Measurements from ENCODE around the gene ANO3.

ANO3 gene

DNA sequence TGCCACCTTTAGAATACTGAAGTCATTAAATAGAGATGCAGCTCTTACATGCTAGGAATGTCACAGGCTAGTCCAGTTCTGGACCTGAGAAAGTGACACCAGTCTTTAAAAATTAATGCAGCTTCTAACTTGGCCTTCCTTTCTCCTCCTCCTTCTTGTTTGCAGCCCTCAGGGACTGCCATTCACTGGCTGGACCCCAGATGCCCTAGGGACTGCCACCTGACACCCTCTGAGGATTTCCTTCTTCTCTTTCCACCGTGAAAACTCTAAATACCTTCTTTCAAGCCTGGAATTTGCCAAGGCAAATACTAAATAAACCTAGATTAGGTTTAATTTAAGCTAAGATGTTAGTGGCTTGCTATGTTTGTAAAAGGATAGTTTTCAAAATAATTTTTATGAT, 161.7 kb downstream of the ANO3 start:
- DNase-seq (ENCODE audit: low spot score), result no peak

DNA sequence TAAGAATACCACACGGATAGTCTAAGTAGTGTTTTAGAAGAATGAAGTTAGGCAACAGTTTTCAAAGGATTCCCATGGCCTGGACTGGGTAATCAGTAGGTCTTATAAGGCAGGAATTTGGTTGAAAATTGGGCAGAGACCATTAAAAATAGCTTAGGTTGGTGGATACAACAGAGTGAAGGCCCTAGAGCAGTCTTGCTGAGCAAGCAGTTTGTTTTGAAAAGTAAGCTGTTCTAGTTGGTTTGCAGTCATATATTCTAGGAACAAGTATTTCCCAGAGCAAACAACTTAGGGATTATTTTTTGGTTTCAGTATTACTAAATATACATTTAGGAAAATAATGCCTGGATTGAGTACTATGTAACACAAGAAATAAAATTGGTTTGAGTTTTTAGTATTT, 175.3 kb downstream of the ANO3 start:
- DNase-seq (ENCODE audit: low spot score), result no peak

DNA sequence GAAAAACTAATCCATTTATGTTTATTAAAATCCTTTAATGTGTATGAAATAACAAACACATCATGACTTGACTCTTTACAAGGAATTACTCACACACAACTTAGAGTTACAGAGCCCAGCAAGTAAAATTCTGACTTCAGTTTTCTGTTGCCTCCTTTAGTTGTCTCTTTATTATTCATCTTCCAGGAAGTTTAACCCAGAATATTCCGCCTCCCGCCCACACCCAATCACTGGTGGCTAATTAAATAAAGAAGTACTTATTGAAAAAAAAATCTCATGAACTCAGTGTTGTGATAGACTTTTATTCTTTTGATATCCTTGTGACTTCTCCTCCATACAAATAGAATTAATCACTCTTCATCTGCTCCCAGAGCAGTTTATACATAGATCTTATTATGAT, 178.2 kb downstream of the ANO3 start:
- DNase-seq (ENCODE audit: low spot score), result no peak

DNA sequence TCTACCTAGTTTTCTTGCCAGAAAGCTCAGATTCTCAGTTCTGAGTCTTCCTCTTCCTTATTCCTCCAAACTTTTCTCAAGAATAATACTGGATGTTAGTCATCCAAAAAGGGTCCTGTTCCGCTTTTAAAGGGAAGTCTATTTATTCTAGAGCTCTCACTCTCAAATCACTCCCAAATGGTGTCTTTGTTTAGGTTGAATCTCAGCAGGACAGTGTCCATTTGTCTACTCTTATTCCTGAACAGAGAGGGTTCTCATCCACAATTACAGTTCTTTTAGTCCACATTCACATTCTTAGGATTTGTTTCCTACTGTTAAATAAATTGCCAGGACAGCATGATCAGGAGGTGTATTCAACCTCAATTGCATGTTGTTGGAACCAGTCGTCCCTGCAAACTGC, 178.8 kb downstream of the ANO3 start:
- no peak for DNase-seq (ENCODE audit: low spot score)

DNA sequence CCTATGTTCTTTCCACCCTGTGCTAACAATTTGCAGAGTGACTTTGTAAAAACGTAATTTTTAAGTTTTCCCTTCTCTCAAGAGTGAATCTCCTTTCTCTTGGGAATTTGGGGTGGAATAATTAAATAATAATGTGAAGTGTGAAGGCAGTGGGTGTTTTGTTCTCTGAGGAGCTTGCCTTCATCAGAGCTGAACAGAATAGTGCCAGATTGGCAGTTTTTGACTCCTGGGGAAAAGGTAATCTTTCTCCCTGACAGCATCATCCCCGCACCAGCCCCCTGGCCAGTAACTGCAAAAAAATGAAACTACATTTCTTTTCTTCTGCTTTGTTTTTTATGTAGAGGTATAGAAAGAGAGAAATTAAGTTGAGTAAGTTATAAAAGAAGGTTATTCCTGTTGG, 180.3 kb downstream of the ANO3 start:
- no peak for DNase-seq (ENCODE audit: low spot score)

DNA sequence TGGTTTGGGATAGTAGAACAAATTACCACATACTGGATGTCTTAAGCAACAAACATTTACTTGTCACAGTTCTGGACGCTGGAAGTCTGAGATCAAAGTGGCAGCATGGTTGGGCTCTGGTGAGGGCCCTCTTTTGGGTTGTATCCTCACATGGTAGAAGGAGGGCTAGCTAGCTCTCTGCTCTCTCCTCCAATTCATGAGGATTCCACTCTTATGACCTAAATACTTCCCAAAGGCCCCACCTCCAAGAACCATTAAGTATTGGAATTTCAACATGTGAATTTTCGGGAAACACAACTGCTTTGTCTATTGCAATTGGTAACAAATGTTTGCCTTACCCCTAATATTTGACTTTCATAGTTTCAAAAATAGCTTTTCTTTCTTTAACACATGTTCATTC, 187.5 kb downstream of the ANO3 start:
- DNase-seq (ENCODE audit: low spot score), result no peak

DNA sequence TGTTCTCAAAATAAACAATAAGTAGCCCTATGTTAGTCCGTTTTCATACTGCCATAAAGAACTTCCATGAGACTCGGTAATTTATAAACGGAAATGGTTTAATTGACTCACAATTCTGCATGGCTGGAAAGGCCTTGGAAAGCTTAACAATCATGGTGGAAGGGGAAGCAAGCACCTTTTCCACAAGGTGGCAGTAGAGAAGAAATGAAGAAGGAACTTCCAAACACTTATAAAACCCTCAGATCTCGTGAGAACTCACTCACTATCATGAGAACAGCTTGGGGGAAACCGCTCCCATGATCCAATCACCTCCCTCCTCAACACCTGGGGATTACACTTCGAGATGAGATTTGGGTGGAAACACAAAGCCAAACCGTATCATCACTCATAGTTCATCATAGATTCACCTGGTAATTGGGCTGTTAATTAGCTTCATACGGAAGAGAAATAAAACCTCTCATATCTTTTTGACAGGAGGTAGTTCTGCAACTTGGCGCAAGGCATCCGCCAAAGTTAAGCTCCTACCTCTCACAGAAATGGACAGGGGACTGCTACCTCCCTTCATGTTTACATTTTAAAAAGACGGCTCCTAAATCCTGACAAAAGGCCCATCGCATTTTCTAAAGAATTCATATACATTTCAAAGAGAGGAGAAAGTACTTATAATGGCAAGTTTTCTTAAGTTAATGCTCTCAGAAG, 191.1 kb downstream of the ANO3 start:
- no peak for DNase-seq (ENCODE audit: low spot score)

DNA sequence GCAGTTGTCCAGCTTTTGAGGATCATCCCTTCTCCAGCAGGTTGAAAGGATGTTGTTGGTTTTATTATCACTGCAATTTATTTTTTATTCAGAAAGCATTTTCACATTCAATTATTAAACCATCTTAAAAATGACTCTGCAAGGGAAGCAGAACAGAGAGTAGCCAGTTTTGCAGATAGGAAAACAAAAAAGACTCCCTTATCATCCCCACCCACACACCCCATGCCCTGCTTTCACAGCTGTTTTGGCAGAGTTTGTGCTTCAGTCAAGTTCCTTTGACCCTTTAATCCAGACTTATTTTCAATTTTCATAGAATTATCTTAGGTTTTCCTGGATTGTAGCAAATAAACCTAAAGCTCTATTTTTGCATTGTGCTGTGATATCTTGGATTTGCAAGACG, 195.8 kb downstream of the ANO3 start:
- DNase-seq (ENCODE audit: low spot score), result no peak

DNA sequence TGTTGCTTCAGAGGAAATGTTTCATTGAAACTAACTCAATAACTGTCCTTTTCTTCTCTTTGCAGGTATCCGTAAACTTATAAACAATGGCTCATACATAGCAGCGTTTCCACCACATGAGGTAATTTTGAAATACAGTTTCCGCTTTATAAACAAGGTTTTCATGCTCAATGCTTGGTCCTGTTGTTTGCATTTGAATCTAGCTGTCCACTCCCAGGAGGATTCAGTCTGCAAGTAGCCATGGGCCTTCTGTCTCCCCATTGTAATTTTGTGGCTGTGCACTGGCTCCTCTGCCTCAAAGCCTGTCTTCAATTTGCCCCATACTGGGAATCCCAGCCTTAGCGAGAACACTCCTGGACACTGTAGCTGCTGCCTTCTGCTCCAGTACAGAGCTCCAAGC, 205.4 kb downstream of the ANO3 start:
- DNase-seq (ENCODE audit: low spot score), result no peak

DNA sequence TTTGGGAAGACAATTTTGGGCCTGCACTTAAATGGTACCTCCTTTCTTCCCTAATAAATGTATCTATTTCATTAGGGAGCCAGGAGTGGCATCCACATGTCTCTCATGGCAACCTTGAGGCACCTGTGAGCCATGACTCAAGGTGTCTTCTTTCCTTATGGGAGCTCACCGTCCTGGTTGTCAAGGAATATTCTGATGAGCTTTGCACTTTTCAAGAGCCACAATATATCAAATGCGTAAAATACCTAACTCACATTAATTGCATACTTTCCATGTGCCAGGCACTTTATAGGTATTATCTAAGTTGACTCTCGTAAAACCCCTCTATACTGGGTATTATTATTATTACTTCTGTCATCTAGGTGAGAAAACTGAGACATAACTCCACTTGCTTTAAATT, 207.6 kb downstream of the ANO3 start:
- DNase-seq (ENCODE audit: low spot score), result no peak

DNA sequence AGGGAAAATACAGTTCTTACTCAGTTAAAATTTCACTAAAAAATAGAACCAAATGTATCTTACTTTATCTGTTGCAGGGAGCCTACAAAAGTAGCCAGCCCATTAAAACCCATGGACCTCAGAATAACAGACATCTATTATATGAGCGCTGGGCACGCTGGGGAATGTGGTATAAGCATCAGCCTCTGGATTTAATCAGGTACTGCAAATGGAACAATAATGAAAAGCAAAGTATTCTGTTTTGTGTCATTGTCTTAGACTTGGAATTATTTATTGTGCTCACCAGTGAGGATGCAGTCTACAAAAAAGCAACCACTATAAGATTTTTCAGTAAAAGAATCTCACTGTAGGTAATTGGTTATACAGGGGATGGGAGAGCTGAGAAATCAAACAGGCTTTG, 209.9 kb downstream of the ANO3 start:
- no peak for DNase-seq (ENCODE audit: low spot score)

DNA sequence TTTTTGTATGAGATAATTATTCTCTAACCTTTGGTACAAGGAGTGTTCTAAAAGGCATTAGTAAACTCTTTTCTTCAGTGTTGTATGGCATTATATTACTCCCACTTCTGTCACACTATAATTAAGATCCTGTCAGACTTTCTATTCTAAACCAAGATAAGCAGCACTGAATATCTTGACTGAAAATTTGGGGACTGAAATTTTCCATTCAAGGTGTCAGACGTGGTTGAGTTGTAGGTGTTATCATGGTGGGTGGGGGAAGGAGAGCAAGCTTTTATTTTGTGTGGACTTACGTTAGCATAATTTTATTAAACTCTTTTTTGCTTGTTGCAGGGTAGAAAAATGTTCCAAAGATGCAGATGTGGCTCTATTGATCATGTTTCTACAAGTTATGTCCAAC, 217.2 kb downstream of the ANO3 start:
- no peak for DNase-seq (ENCODE audit: low spot score)

DNA sequence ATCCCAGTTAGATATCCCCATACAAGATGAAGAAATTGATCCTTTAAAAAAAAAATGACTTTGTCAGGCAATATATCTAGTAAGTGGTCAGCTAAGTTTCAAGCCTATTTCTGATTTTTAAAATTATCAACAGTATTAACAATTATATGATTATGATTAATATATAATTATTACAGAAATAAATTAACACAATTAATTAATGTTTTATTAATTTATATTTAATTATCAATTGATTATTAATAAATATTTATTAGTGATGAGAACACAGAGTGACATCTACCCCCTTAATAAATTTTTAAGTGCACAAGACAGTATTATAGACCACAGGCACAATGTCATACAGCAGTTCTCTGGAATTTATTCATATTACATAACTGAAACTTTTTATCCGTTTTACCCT, 218.1 kb downstream of the ANO3 start:
- DNase-seq (ENCODE audit: low spot score), result no peak

DNA sequence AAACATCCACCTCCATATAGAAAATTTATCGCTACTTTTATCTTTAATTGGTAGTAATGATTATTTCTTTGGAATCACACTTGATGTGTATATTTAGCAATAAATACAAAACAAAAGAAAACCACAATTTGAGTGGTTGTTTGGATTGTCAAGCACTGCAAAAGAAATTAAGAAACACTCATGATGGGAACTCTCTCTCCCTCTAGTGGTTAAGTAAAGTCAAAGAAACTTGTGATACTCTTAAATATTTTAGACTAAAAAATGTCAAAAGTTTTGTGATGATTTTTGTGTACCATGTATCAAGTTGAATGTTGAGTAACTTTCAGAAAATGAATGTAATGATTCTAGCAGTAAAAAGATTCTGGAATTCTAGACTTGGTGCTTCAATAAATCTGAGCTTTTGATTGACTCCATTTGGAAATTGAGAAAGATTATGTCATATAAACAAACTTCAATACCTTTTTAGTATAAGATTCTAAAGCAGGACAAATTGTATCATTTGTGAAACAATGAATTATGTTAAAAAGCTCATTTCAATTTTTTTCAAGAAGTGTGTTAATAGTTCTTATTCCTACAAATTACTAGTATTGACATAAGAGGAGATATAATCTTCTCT, 219.4 kb downstream of the ANO3 start:
- no peak for DNase-seq (ENCODE audit: low spot score)

DNA sequence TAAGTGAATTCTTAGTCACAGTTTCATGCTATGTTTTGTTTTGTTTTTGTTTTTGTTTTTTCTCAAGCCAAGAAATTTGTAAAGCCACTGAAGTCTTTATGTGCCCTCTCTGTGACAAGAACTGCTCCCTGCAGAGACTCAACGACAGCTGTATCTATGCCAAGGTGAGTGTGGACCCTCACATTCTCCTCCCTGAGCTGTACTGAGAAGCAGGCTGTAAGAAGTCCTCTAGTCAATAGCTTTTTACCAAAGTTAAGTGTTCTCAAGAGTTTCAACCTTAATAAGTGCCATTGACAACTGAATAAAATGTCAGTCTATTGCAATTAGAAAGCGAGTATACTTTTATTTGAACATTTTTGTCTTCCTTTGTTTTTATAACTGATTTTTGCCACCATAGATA, 221.3 kb downstream of the ANO3 start:
- no peak for DNase-seq (ENCODE audit: low spot score)

DNA sequence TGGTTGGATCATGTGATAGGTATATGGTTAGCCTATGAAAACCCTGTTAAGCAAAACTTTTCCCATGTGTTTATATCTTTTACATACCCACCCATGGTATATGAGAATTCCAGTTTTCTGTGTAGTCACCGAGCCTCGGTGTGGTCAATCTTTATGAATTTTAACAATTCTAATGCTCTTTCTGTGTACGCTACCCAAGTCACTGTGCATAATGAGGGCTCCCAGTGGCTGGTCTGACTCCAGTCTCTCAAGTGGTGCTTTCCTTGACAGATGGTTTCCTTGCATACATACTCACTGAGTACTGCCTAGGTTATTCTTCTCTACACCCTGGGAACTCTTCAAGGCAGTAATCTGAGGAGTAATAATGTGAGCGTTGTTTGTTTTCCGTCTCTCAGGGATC, 222.5 kb downstream of the ANO3 start:
- DNase-seq (ENCODE audit: low spot score), result no peak

DNA sequence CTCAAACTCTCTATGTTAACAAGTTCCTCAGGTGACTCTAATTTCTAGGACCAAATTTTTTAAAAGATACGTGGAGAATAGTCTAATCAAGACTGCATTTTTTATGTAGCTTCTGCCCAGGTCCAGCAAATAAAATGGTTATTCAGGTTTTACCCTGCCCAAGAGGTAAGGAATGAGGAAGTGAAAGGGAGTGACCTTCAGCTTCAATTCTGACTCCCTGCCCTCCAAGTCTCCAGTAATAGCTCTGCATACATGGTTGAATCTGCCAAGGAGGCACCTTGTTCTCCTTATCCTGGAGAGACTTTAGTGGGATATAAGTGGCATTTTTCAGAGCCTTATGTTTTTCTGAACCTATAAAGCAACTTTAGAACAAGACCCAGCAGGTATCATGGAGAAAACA, 224.7 kb downstream of the ANO3 start:
- DNase-seq (ENCODE audit: low spot score), result no peak

DNA sequence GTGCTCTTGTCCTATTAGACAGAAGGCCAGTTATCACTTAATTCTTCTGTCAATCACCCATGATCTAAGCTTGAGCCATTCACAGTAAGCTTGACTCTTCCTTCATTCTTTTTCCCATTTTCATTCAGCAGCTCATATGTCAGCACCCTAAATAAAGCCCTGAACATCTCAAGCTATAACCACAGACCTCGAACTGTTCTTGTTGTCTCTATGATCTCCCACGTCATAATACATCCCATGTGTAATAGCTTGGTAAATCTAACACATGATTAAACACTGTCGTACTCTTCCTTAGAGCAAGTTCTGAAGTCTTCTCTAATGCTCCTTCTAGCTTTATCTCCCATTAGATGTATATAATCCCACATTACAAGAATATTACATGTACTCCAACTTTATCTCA, 225.7 kb downstream of the ANO3 start:
- DNase-seq (ENCODE audit: low spot score), result no peak

DNA sequence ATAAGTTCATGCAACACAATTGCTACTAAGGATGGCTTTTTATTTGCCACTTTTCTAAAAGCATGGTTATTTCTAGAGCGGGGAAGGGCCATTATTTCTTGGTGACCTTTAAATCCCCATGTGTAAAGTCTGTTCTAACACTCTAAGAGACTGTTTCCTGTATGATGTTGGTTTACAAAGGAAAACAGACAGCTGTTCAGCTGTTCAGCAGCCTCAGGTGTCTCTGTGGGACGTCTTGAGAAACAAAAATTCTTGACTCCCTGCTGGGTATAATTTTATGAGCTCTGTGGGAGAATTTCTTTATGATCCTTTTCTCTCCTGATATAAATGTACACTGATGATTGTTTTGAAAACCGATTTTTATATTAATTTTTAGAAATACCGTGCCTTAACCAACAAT, 226.3 kb downstream of the ANO3 start:
- DNase-seq (ENCODE audit: low spot score), result no peak

DNA sequence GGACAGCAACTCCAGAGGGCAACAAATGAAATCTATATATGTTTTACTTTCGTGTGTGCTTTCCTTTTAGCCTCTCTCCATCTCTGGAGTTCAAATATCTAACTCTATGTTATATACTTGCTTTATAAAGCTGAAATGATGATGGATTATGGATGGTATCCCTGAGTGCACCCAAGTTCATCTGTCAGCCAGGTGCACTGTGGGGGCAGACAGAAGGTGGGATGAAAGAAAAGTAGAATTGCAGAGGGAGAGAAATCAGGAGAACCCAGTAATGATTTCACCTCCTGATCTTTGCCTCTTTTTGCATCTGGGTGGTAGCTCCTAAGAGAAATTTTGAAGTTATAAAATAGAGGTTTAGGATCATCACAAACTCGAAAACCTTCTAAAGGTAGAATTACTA, 237.7 kb downstream of the ANO3 start:
- DNase-seq (ENCODE audit: low spot score), result no peak

DNA sequence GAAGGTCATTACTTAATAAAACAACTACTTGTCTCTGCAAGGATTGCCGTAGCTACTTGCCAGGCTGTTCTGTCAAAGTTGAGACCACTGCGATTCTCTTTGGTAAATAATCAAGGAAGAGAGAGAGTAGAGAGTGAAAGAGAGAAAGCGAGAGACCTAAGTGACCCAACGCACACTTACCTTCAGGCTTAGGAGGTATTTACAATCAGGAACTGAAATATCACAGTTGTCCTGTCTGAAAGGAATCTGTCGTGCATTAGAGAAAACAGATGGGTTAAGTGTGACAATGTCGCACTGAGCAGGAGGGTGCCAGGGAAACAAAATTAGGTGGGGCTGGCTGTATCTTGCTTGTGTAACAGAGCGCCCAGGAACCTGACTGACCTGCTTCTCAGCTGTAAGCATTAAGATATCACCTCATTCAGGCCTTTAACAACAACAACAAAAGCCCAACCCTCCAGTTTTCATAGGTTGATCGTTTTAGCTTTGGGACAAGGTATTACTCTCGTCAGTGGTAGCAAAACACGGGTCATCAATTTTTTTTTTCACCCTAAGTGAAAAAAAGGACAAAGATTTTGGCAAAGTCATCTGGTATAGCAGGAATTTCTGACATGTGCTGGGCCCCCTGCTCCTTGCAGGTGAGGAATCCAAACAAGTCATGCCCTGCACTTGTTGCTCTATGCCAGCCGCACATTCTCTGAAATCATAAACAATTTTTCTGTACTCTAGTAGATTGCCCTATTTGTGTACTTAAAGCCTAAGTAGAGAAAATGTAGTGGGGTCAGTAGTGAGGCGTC, 240.1 kb downstream of the ANO3 start, which contains the start of gene MUC15:
MUC15 (minus strand) TSS at position 403 of the 794 bp plus-strand sequence. CDS start 5,169 bp downstream, outside the sequence.
- DNase-seq (ENCODE audit: low spot score), result no peak

DNA sequence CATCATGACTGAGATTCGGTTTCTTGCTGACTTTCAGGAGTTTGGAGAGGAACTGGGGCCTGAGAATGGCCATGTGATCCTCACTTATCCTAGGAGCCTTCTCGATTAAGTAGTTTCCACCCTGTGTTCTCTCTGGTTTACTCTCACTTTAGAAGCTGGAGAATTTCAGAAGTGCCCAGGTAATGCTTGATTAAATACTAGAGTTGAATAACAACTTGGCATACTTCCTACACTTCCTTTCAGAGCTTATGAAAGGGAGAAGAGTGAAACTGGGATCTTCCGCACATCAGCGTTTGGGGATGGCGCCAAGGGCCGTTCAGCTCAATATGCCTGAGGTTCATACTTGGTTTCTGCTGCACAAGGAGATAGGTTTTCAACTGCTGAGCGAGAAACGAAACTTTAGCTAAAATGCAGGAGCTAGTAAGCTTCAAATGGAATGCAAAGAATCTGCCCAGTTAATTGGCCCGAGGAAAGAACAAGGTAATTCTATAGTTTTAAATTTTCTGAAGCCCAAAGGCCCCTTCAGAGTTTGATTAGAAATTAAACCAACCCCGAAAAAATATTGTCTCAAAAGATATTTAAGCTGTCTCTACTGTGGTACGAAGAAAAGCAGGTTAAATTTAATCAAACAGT, 241.0 kb downstream of the ANO3 start:
- no peak for DNase-seq (ENCODE audit: low spot score)

DNA sequence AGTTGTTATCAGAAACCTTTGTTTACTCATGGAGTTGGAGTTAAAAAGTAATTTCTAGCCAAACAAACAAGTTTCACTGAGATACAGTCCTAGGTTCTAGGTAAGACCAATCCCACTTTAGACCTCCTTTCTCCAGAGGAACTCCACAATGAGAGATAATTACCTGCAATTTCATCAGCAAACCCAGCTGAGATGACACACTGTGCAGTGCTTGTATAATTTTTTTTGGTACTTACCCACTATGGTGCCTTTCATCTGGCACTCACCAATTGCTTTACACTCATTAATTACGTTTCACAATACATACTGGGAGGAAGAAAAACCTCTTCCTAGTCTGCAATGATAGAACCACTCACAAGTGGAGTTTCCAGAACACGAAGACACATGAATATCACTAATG, 242.0 kb downstream of the ANO3 start:
- no peak for DNase-seq (ENCODE audit: low spot score)
